GM18505 (cell line): ENCODE results near the gene PTGR3.

Source experiments
- ATAC-seq: cut with Tn5 transposase; IDR thresholded peaks from one replicate; pipeline ENCODE4 v1.9.1; 2021; ENCODE audit not compliant: unreplicated experiment
- POLR2A ChIP-seq: IDR thresholded peaks from 4 replicates; pipeline ENCODE4 v1.6.1; 2011; ENCODE audit warnings: borderline replicate concordance; ENCODE audit not compliant: insufficient read depth, insufficient read length; ENCODE audit errors: extremely low read depth

Gene PTGR3

DNA sequence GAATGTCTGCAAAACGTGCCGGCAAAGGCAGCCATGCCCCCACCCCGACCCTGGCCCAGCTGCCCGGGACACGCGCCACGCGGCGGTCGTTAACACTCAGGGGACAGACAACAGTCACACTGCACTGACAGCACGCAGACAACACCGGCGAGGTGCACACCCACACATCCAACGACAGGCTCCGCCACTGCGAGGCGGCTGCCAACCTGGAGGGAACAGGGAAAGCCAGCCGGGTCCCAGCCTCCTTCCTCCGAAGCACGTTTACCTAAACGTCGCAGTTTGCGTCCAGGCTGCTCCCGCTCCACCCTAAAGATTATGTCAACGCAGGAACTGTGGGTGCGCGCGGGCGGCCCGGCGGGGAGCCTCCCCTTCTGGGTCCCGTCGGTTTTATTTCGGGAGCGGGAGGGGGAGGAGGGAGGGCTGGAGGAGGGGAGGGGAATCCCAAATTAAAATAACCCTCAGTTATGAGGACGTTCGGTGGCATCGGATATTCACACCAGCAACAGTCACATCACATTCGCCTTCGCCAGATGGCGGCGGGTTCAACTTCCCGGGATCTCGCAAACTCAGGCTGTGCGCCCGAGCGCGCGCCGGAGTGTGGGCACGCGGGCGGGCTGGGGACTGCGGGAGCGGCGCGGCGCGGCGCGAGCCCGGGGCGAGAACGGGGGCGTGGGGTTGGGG lies 644 bp downstream of the PTGR3 start:
- TF ChIP-seq POLR2A: peak; percentile 58
- peak; percentile 6 for ATAC-seq

DNA sequence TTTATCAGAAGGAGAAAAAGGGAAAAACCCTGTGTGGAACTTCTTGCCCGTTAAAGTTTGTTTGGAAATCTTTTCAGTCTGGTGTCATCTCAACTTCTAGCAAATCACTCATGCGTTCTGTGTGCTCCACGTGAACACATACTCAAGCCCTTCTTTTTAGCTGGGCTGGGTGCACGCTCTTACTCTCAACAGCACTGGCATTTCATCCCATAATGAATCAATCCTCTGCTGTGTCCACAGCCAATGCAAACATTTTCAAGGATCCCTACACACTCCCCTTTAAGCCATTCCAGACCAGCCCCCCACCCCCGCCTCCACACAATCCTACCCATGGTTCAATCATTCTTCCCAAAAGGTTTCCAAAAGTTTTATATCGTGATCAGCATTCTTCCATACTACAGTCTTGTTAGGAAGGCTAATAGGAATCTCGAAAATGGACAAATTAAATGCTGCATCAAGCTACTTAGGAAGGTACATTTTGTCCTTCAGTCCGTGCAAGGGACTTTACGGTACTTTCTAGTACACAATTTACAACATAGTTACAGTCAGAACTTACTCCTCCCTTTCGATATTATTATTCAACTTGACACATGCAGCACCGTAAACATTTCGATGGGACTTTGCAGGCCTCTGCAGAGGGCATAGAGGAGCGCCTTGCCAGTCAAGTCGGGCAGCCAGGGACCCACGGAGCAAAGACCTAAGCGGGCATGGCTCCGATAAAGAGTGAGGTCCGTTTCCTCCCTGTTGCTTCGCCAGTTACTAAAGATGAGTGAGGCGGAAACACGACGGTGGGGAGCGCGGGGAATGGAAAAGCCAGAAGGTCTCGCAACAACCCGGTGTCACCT lies 1.4 kb downstream of the PTGR3 start:
- no peak for TF ChIP-seq POLR2A
- no peak for ATAC-seq

DNA sequence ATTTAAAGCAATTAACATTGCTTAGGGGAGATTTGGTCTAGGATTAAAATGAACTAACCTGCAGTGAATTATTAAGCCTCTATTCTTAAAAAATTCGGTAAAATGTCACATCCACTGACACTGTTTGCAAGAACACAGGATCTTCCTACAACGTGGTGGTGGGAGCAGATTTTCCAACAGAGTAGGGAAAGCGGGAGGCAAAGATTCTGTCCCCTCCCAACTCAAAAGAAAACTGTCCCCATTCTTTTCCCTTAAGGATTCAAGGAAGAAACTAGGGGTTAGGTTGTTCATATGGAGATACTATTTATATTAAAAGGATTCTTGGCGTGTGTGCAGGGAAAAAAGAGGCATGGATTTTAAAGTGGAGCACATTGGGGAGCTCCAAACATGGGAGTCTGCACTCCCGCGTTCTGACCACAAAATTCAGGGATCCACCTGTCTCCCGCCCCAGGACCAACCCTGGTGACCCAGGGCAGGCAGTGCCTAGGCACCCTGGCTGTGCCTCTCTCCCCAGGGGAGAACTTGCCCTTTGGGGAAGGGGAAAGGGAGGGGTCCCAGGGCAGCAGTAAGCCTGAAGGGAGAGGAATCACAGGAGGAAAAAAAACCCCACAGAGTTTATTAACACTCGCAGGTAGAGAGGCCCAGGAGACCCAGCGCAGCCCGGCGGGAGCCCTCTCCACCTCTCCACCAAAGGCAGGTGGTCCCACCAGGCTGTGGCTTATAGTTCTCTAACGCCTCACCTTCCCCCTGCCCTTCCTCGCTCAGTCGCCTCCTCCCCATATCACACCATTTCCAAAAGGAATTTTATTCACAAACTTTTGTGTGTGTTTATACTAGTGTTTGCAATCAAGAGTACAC lies 2.3 kb downstream of the PTGR3 start:
- TF ChIP-seq POLR2A: no peak
- no peak for ATAC-seq

DNA sequence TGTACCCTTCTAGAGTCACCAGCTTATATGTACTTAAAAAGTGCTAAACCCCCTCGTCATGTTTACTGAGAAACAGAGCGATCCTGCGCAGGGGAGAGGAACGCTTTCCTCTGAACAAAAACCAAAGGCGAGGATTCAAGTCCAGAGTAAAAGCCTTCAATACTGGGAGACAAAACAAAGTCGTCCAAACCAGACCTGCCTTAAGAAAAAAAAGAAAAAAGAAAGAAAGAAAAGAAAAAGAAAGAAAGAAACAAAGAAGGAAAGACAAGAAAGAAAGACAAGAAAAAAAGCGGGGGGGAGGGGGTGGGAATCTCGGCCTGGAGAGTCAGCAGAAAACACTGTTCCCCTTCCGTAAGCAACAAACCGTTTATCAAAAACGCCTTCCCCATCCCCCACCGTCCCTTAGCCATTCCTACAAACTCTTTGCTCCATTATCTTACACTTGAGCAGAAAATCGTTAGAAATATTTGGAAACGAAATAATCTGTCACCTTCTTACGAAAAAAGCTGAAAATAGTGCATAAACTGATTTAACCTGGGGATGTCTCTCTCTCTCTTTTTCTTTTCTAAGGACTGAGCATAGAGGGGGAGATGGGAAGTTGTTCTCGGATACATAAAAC lies 3.3 kb downstream of the PTGR3 start:
- no peak for TF ChIP-seq POLR2A
- ATAC-seq: no peak

DNA sequence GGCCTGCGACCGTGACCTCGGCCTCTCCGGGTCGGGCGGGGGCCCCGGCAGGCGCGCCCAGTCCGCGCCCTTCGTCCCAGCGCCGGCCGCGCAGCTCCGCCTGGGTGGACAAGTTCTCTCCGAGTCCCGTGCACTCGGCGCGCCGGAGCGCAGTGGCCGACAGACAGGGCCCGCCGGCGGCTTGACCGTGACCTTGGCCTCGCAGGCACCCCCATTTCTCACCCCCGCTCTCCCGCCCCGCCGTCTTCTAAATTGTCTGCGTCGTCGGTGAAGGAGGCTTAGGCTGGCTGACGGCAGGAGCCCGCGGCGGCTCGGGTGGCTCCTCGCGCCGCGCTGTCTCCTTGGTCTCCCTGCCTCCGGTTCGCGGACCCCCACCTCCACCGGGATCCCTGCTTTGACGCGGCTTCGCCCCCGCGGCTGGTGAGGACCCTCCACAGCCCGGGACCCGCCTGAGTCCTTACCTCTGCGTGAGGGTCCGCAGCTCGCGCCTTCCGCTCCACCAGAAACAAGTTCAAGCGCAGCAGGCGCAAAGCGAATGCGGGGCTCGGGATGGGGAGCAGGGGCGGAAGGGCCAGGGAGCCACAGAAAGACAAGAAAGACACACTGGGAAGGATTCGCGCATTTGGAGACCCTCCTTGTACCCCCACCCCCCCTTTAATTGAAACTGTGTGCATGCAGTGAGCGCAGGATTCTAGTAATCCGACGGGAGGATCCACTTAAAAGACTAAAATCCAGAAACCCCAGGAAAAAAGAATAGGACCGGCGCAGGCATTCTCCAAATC lies 4.0 kb downstream of the PTGR3 start:
- no peak for ATAC-seq
- TF ChIP-seq POLR2A: no peak

DNA sequence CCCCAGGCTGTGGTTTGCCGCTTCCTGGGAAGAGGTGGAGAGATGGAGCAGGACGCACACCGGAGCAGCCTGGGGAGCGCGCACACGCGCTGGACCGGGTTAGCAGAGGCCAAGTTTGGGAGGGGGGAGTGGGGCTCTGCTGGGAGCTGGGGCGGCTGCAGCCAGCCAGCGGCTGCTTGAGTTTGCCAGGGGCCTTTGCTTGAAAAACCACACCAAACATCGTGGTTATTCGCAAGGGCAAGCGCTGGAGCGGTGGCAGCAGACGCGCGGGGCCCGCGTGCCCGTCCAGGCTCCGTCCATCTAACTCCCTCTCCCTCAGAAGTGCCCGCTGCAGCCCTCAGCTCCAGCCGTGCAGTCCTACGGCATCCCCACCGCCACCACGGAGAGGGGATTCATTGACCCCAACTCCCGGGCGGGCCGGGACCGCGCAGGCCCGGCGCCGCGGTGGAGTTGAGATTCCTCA lies 4.6 kb downstream of the PTGR3 start:
- ATAC-seq: no peak
- no peak for TF ChIP-seq POLR2A

DNA sequence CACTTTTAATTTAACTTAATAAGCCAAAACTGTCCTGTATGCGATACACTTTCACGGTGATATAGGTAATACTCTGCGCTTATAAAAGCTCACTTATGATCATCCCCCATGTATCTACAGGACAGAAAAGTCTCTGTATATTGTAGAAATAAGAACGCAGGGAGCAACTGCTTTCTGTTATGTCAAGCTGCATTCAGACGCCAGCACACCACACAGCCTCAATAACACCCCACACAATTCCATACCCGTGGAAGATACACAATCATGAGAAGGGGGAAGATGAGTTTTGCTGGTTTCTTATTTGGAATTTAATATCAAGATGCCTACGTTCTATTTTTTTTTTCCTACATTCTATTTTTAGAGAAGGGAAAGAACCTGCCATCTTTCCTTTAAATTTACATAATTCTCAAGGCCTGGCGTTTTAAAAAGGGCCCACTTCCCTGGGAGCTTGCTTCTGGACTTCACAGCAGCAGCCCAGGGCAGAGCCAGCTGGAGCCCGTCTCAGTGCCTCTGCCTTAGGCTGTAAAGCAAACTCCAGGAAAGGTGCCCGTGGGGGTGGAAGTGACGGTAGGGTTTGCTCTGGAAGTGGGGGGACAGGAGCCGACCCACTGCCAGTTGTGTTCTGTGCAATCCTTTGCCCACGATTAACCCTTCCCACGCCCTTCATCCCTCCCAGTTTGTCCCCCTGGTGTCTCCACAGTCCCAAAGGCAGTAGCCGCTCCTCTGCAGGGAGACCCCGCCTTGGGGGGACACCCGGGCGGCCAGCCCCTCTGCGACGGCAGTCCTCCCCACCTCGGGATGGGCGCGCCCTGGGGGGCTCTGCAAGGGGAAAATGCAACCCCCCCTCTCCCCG lies 5.3 kb downstream of the PTGR3 start:
- TF ChIP-seq POLR2A: no peak
- ATAC-seq: no peak

DNA sequence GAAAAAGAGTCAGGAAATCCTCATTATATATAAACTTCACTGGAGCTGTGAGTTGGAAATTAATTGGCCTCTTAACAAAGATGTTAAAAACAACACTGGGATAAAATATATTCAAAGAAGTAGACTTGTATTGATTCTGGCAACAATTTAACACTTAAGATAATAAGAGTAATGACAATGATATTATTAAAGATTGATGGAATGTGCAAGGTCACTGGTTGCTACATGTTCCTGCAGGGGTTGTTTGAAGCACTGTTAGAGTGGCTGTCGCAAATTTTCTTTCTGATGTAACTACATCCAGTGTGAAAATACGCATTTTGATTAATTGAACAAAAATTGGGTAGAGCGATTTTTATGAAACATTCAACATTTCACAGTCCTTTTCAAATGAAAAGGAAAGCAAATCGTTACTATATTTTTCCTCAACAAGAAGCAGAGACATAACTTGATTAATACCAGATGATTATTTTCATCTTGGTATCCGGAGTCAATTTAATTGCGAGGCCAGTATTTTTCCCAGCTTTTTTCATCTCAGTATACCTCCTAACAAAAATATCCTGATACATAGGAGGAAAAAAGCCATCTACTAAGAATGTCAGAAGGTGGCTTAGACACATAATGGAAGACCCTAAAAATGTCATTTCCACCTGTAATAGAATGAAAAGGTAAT lies 6.1 kb downstream of the PTGR3 start:
- ATAC-seq: no peak
- no peak for TF ChIP-seq POLR2A

DNA sequence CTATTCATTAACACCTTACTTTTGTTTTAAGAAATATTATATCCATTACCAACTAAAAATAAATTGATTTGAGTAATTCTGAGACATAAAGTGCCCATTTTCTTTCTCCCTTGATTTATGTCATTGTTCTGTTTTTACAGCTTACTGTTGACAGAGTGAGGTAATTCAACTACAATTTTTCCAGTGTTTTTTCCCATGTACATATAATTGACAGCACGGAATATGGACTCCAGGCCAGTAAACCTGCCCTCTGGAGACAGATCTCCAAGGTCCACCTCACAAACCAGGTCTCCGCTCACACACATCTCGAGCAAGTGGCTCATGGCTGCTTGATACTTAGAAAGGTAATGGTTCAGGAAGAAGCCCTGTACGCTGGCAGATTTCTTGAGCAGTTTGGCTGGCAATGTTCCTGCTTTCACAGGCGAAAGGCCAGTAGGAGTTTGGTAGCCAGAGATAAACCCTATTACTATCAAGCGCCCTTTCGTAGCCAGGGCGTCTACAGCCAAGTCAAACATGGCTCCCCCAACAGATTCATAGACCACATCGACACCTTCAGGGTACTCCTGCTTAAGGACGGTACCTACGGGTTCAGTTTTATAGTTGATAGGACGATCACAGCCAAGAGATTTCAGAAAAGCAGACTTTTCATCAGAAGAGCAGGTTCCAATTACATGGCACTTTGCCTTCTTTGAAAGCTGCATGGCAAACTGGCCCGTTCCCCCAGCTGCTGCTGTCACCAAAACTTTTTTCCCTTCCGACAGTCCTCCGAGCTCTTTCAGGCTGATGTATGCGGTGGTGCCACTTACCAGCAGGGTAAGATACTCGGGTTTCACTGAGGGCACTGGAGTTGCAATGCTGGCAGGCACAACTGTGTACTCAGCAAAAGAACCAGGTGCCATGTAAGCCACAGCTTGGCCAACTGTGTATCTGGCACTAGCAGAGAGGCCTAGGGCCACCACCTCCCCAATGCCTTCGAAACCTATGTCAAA lies 7.4 kb downstream of the PTGR3 start:
- no peak for TF ChIP-seq POLR2A
- no peak for ATAC-seq
